Measurements from ENCODE around the gene SMIM41.

DNA sequence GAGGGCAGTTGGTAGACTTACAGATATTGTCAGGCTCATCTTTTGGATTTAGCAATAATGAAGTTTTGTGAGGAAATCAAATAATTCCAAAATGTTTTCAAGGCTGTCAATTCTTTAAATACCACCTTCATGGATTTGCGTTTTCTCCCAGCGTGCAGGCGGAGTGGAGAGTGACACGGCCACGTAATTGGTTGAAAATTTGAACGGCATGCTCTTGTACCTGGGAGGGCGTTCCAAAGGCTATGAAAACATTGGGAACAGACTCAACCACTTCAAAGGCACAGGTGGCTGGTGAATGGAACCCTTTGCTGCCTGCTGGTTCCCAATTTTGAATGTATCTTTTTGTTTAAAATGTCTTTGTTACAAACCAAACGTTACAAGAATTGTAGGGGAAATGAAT is 12.4 kb downstream of the SMIM41 start:
- TF ChIP-seq, protein P1, sequence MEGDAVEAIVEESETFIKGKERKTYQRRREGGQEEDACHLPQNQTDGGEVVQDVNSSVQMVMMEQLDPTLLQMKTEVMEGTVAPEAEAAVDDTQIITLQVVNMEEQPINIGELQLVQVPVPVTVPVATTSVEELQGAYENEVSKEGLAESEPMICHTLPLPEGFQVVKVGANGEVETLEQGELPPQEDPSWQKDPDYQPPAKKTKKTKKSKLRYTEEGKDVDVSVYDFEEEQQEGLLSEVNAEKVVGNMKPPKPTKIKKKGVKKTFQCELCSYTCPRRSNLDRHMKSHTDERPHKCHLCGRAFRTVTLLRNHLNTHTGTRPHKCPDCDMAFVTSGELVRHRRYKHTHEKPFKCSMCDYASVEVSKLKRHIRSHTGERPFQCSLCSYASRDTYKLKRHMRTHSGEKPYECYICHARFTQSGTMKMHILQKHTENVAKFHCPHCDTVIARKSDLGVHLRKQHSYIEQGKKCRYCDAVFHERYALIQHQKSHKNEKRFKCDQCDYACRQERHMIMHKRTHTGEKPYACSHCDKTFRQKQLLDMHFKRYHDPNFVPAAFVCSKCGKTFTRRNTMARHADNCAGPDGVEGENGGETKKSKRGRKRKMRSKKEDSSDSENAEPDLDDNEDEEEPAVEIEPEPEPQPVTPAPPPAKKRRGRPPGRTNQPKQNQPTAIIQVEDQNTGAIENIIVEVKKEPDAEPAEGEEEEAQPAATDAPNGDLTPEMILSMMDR (IDR thresholded peaks at IDR 0.05; ENCODE audit: low read depth, low read length, poor library complexity, severe bottlenecking), result no peak
- no peak for TF ChIP-seq EZH2phosphoT487 (IDR thresholded peaks at IDR 0.05; ENCODE audit: borderline replicate concordance, low read length)

Data from DOHH2 (cell line).